ENCODE results near the gene SLCO2A1. TPM values are rescaled to one million over a fixed set of nuclear protein-coding genes. Genes with fewer than 3 reads are reported as not detected.

SLCO2A1 gene
- total and polyA plus RNA-seq, 2 of the 4 experiments (the other 2 are of a cell fraction), result under 0.01 to 1.5 TPM

DNA sequence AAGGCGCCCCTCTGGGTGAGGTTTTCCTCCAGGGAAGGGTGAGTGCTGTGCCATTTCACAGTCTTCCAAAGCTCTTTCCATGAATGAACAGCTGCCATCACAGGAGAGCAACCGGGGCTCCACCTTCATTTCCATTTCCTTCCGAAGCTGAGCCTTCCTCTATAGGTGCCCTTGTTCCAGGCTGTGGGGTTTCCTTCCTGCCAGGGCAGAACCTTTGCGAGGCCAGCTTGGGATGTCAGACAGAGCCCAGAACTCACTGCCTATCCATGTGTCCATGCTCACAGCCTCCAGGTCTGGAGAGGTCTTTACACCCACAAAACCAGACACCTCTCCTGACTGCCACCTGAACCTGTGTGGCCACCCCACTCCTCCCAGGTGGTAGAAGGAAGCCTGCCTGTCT, 49.2 kb downstream of the SLCO2A1 start:
- no peaks in the 10 kb centered on the region for H3K79me1 ChIP-seq (ENCODE audit: low read depth in 1 of 2, low read length in 2 of 2)
- H3K36me3 ChIP-seq (ENCODE audit: control insufficient read depth, insufficient read depth, low read length), result no peaks in the 10 kb centered on the region
- no peaks in the 10 kb centered on the region; the same call in 1 of the 2 replicates for H3K9me1 ChIP-seq (ENCODE audit: insufficient read depth, low read length)
- ChIA-PET POLR2A (ENCODE audit: unreplicated experiment) (interaction anchor here (0.5 kb wide), 1 partner anchor 120 kb away, joined by 5 read pairs; no protein-coding TSS in a partner anchor), CTCF (no interaction called here)
- no peak overlapping the region for H3K4me2 ChIP-seq (ENCODE audit: low read depth, low read length)
- no peak for ATAC-seq (ENCODE audit: low read depth)
- BruUV-seq (replicated peaks), result no TSS peak
- no peak overlapping the region for H3K27ac ChIP-seq (ENCODE audit: insufficient read depth, low read length)
- H2AK9ac ChIP-seq (replicated peaks; ENCODE audit: low read depth, low read length, poor library complexity), result no peak overlapping the region
- H2BK15ac ChIP-seq (ENCODE audit: low read depth, low read length), result no peak overlapping the region
- H3K14ac ChIP-seq (replicated peaks; ENCODE audit: low read depth, low read length), result no peak overlapping the region
- in situ Hi-C loops (cut with MboI; ENCODE audit: low sequenced_read_pairs) (no loop called here), dilution Hi-C loops (cut with HindIII; ENCODE audit: low sequenced_read_pairs, unreplicated experiment) (no loop called here), intact Hi-C loops (cut with micrococcal nuclease) (no loop called here)
- no peak overlapping the region for H3K9ac ChIP-seq (ENCODE audit: low read depth, low read length)
- H2AK5ac ChIP-seq (ENCODE audit: low read depth, low read length), result no peak overlapping the region
- no peak overlapping the region for H3K56ac ChIP-seq (ENCODE audit: extremely low read depth, insufficient read depth, low read length)
- no peaks in the 10 kb centered on the region for H3K4me1 ChIP-seq (ENCODE audit: control insufficient read depth, insufficient read depth, low read length)
- H4K8ac ChIP-seq (ENCODE audit: low read depth in 2 of 2, low read length in 2 of 2), result no peak overlapping the region
- no peak for TF ChIP-seq MXI1 (IDR thresholded peaks at IDR 0.05; ENCODE audit: borderline replicate concordance, low read depth, low read length)
- TF ChIP-seq, protein P1, sequence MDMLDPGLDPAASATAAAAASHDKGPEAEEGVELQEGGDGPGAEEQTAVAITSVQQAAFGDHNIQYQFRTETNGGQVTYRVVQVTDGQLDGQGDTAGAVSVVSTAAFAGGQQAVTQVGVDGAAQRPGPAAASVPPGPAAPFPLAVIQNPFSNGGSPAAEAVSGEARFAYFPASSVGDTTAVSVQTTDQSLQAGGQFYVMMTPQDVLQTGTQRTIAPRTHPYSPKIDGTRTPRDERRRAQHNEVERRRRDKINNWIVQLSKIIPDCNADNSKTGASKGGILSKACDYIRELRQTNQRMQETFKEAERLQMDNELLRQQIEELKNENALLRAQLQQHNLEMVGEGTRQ (IDR thresholded peaks at IDR 0.05; ENCODE audit: low read depth, low read length), result no peak
- 80% methylated on average over 1 of the region's 4 CpGs; no CpG with 5 or more reads in 1 of the 2 experiments for WGBS, 2 experiments (ENCODE audit: extremely low coverage in 2 of 2, insufficient read length in 1 of 2)
- no peaks in the 10 kb centered on the region for H4K20me1 ChIP-seq (ENCODE audit: insufficient read depth, low read length)
- no peak overlapping the region for H3K23ac ChIP-seq (ENCODE audit: low read depth, low read length)
- no peak overlapping the region for H2AFZ ChIP-seq (replicated peaks; ENCODE audit: low read length, poor library complexity)
- H3K18ac ChIP-seq (ENCODE audit: low read depth, low read length), result no peak overlapping the region
- H4K5ac ChIP-seq (ENCODE audit: low read depth, low read length), result no peak overlapping the region
- H4K91ac ChIP-seq (ENCODE audit: insufficient read depth, low read depth, low read length), result no peak overlapping the region
- H3K27me3 ChIP-seq (ENCODE audit: control insufficient read depth, insufficient read depth, low read length), result peaks cover 2% of the 10 kb centered on the region; the same call in 1 of the 2 replicates
- no peak overlapping the region for H3K4ac ChIP-seq (ENCODE audit: low read depth, low read length)
- H2BK120ac ChIP-seq (ENCODE audit: low read depth, low read length), result no peak overlapping the region
- H2BK20ac ChIP-seq (ENCODE audit: low read depth, low read length), result no peak overlapping the region
- no peaks in the 10 kb centered on the region for H3K9me3 ChIP-seq (ENCODE audit: control insufficient read depth, insufficient read depth, low read length)
- H3K4me3 ChIP-seq (ENCODE audit: insufficient read depth, low read depth, low read length), result no peak overlapping the region
- no peak overlapping the region for H2BK5ac ChIP-seq (ENCODE audit: low read depth, low read length, poor library complexity, severe bottlenecking)
- no peak for DNase-seq
